BLaER1 (cell line): ENCODE data around the gene CACNA2D3.

ENCODE experiments used
- H3K27ac ChIP-seq: shearing (Covaris generic); formaldehyde crosslinking; 2 replicates; pipeline ENCODE4 v1.8.1; 2022
- H3K27me3 ChIP-seq: shearing (Covaris generic); formaldehyde crosslinking; 2 replicates; pipeline ENCODE4 v1.8.1; 2022
- H3K36me3 ChIP-seq: shearing (Covaris generic); formaldehyde crosslinking; 2 replicates; pipeline ENCODE4 v1.8.1; 2022
- H3K4me1 ChIP-seq: shearing (Covaris generic); formaldehyde crosslinking; 2 replicates; pipeline ENCODE4 v1.8.1; 2022
- H3K4me2 ChIP-seq: shearing (Covaris generic); formaldehyde crosslinking; 2 replicates; pipeline ENCODE4 v1.8.1; 2022
- H3K4me3 ChIP-seq: shearing (Covaris generic); formaldehyde crosslinking; 2 replicates; pipeline ENCODE4 v1.8.1; 2022
- H3K9ac ChIP-seq: shearing (Covaris generic); formaldehyde crosslinking; 2 replicates; pipeline ENCODE4 v1.8.1; 2022
- H3K9me3 ChIP-seq: shearing (Covaris generic); formaldehyde crosslinking; 2 replicates; pipeline ENCODE4 v1.8.1; 2022
- H4K20me1 ChIP-seq: shearing (Covaris generic); formaldehyde crosslinking; 2 replicates; pipeline ENCODE4 v1.8.1; 2022
- Cebpa-rat ChIP-seq: shearing (Covaris generic); IDR thresholded peaks from 2 replicates; pipeline ENCODE4 v1.8.1; 2022

CACNA2D3 gene

DNA sequence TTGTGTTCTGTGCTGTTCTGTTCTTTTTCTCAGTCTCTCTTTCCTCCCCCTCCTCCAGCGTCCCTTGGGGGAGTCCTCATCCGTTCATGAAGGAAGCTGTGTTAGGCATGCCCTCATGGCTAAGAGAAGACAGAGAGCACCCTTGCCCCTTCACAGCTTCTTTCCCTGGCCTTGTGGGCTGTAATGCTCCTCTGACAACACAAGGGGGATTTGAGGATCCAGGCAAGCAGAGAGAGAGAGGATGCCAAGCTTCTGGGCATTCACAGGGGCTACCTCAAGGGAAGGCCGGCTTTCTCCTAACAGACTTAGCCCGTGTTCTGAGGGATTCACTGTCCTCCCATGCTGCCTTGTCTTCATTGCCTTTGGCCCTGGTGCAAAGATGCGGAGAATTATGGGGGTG lies 416.0 kb downstream of the CACNA2D3 start:
- Histone ChIP-seq H3K4me2 (no peak overlapping the region), H3K36me3 (no peaks in the 10 kb centered on the region), H3K27ac (no peak overlapping the region), H3K9ac (no peak overlapping the region), H3K9me3 (no peaks in the 10 kb centered on the region), H3K4me1 (peaks cover 16% of the 10 kb centered on the region), H3K4me3 (no peak overlapping the region), H3K27me3 (no peaks in the 10 kb centered on the region), H4K20me1 (no peaks in the 10 kb centered on the region)
- no peak for TF ChIP-seq Cebpa-rat

DNA sequence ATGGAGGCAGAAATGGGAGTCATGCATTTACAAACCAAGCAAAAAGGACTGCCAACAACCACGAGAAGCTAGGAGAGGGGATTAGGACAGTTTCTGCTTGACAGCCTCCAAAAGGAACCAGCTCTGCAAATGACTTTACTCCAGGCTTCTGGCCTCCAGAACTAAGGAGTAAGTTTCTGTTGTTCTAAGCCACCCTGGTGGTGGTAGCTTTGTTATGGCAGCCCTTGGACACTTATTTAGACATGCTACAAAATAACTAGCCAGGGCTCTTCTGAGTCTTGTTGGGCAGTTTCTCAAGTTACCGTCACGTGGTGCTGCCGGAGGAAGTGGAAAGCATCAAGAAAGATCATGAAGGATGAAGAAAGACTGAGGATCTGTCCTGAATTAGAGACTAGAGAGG lies 419.0 kb downstream of the CACNA2D3 start:
- no peak overlapping the region for H3K4me2 ChIP-seq
- no peak for TF ChIP-seq Cebpa-rat
- no peak overlapping the region for H3K4me3 ChIP-seq
- no peaks in the 10 kb centered on the region for H3K36me3 ChIP-seq
- no peak overlapping the region for H3K9ac ChIP-seq
- H3K4me1 ChIP-seq, result peaks cover 6% of the 10 kb centered on the region; the same call in 1 of the 2 replicates
- H3K27me3 ChIP-seq, result no peaks in the 10 kb centered on the region
- H4K20me1 ChIP-seq, result no peaks in the 10 kb centered on the region
- H3K9me3 ChIP-seq, result no peaks in the 10 kb centered on the region
- H3K27ac ChIP-seq, result no peak overlapping the region

DNA sequence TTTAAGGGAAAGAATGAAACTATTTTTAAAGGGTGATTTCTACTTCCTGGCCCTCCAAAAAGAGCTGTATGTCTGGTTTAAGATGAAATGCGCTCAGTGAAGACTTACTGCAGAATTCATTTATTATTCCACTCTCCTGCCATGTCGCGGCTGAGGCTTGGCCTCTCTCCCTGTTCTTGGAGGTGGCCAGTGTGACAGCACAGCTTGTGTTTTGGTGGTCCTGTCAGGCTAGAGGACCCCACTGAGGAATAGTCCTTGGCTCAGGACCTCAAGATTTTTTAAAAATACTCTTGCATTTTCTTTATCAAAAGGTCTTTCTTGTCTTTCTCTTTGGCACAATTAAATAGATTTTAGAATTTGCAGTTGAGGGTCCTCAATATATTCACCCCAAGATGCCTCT lies 421.1 kb downstream of the CACNA2D3 start:
- TF ChIP-seq Cebpa-rat, result no peak
- Histone ChIP-seq H3K4me3 (no peak overlapping the region), H3K9me3 (no peaks in the 10 kb centered on the region), H3K27ac (no peak overlapping the region), H3K36me3 (no peaks in the 10 kb centered on the region), H3K4me2 (no peak overlapping the region), H3K4me1 (0 out of 2 replicates have a peak, but pooled peaks cover under 1% of the 10 kb centered on the region), H4K20me1 (no peaks in the 10 kb centered on the region), H3K27me3 (no peaks in the 10 kb centered on the region), H3K9ac (no peak overlapping the region)

DNA sequence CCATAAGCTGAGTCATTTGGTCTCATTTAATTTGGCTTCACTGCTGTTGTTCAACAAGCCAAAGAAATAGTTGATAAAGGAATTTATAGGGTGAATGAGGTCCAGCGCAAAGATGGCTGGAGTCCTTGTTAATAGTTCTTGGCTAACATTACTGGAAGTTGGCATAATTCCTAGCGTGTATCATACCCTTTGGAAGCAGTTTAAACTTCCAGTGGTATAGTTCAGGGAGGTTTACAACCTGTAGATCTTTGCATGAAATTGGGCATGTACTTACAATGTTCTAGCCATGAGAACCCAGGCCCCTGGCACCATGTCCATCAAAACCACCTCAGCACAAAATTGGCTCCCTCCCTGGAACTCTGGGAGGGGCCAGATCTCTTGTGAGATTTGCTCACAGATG lies 424.7 kb downstream of the CACNA2D3 start:
- Histone ChIP-seq H3K27me3 (no peaks in the 10 kb centered on the region), H3K4me2 (no peak overlapping the region), H3K9ac (no peak overlapping the region), H3K36me3 (no peaks in the 10 kb centered on the region), H3K4me1 (peaks cover 10% of the 10 kb centered on the region; the same call in 1 of the 2 replicates), H4K20me1 (no peaks in the 10 kb centered on the region), H3K9me3 (no peaks in the 10 kb centered on the region), H3K27ac (no peak overlapping the region), H3K4me3 (no peak overlapping the region)
- no peak for TF ChIP-seq Cebpa-rat

DNA sequence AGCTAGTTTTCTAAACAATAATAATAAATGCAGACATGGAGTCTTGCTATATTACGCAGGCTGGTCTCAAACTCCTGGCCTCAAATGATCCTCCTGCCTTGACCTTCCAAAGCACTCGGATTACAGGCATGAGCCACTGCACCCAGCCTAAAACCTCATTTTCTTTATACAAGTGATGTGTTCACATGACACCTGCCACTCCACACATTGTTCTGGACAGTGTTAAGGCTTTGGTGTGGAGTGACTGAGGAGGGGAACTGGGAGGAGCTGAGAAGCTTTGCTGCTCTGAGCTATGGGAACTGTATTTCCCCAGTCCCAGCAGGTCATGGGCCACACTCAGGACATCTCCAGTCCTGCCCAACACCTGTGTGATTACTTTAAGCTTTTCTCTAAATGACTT lies 425.5 kb downstream of the CACNA2D3 start:
- H3K9ac ChIP-seq, result no peak overlapping the region

DNA sequence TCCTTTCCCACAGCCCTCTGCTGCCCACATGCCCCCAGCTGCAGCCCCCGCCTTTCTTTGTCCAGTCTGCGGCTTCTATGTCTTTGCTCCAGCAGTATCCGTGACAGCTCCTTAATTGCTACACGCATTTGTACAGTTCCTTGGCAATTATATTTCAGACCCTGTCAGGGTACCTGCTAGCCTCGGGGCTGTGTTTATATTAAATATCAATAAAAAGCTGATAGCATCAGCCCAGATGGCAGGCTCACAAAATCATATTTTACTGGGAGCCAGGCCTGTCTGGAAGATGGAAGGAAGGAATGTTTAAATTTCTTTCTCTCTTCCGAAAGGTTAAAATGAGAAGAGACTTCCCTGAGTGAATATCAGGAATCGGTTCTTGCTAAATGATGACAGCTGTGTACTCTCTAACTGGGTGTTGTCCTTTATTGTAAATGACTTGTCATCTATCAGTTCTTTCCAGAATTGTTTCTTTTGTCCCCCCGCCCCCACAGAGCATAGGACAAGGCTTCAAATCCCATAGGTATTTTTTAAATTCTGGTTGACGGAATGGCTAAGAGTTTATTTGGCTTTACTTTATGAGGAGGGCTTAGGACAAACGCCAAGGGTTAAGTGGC lies 427.4 kb downstream of the CACNA2D3 start:
- no peak overlapping the region for H3K9ac ChIP-seq
- no peaks in the 10 kb centered on the region for H3K27me3 ChIP-seq
- H3K9me3 ChIP-seq, result no peaks in the 10 kb centered on the region
- peaks cover 10% of the 10 kb centered on the region; the same call in 1 of the 2 replicates for H3K4me1 ChIP-seq
- no peak overlapping the region for H3K4me3 ChIP-seq
- no peak overlapping the region for H3K4me2 ChIP-seq
- H3K36me3 ChIP-seq, result no peaks in the 10 kb centered on the region
- no peak overlapping the region for H3K27ac ChIP-seq
- no peaks in the 10 kb centered on the region for H4K20me1 ChIP-seq
- TF ChIP-seq Cebpa-rat, result no peak

More for the DNA sequence above, 425.5 kb downstream of the CACNA2D3 start:
- Histone ChIP-seq H3K4me2 (no peak overlapping the region), H3K27ac (no peak overlapping the region), H3K4me1 (peaks cover 10% of the 10 kb centered on the region; the same call in 1 of the 2 replicates), H3K36me3 (no peaks in the 10 kb centered on the region), H3K4me3 (no peak overlapping the region), H4K20me1 (no peaks in the 10 kb centered on the region), H3K27me3 (no peaks in the 10 kb centered on the region), H3K9me3 (no peaks in the 10 kb centered on the region)
- no peak for TF ChIP-seq Cebpa-rat

DNA sequence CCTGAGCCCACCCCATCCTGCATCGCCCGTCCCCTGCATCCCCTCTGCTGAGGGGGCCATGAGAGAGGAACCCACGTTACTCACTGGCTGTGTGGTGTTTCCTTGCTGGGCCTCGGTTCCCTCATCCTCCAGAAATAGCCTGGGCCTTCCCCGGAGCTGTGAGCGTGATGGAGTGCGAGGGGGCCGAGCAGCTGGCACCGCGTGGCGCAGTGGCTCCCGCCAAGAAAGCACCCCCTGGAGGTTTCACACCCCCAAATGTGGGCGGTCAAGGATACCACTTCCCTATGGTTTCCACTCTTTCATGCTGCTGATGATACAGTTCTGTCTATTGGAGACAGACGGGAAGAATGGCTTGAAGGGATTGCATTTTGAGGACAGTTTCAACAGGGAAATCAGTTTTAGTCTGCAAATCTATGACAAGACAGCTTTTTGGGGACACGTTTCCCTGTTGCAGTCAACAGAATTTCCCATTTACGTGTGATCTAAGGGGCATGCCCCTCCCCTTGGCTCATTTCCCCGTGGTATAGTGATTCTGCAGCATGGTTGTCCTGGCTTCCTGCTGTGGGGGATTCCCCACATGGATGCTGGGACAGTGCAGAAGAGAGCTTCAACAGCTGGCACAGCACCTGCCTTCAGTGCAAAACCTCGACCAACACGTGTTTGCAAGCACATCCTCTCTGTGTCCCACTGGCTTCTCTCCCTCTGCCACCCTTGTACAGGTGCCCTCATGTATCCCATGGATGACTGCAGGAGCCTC lies 428.0 kb downstream of the CACNA2D3 start:
- H3K4me1 ChIP-seq, result peaks cover 10% of the 10 kb centered on the region; the same call in 1 of the 2 replicates
- H3K27ac ChIP-seq, result no peak overlapping the region
- TF ChIP-seq Cebpa-rat, result no peak
- no peak overlapping the region for H3K4me3 ChIP-seq
- H3K9me3 ChIP-seq, result no peaks in the 10 kb centered on the region
- H3K36me3 ChIP-seq, result no peaks in the 10 kb centered on the region
- no peak overlapping the region for H3K9ac ChIP-seq
- no peaks in the 10 kb centered on the region for H3K27me3 ChIP-seq
- no peaks in the 10 kb centered on the region for H4K20me1 ChIP-seq
- peak overlapping the region; percentile 22; the same call in 1 of the 2 replicates for H3K4me2 ChIP-seq

DNA sequence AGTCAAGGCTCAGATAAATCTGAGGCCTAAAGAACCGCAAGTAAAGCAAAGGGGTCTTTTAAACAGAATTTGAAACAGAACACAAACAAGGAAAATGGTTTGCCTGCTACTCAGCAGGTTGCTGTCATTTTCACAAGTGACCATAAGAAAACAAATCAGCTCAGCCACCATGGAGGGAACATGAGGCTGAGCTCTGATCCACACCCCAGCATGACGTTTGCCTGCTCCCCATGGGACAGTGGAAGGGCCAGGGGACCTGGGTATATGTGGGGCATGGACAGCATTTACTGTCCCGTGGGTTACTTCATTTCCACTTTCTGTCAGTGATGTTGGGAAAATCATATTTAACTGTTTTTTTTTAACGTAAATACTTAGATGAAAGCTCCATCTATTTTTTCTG lies 434.3 kb downstream of the CACNA2D3 start:
- peaks cover 5% of the 10 kb centered on the region for H3K9me3 ChIP-seq
- H3K4me3 ChIP-seq, result no peak overlapping the region
- no peaks in the 10 kb centered on the region for H3K27me3 ChIP-seq
- no peaks in the 10 kb centered on the region for H3K4me1 ChIP-seq
- H3K4me2 ChIP-seq, result no peak overlapping the region
- no peak overlapping the region for H3K27ac ChIP-seq
- H4K20me1 ChIP-seq, result no peaks in the 10 kb centered on the region
- no peak overlapping the region for H3K9ac ChIP-seq
- no peaks in the 10 kb centered on the region for H3K36me3 ChIP-seq
- no peak for TF ChIP-seq Cebpa-rat

DNA sequence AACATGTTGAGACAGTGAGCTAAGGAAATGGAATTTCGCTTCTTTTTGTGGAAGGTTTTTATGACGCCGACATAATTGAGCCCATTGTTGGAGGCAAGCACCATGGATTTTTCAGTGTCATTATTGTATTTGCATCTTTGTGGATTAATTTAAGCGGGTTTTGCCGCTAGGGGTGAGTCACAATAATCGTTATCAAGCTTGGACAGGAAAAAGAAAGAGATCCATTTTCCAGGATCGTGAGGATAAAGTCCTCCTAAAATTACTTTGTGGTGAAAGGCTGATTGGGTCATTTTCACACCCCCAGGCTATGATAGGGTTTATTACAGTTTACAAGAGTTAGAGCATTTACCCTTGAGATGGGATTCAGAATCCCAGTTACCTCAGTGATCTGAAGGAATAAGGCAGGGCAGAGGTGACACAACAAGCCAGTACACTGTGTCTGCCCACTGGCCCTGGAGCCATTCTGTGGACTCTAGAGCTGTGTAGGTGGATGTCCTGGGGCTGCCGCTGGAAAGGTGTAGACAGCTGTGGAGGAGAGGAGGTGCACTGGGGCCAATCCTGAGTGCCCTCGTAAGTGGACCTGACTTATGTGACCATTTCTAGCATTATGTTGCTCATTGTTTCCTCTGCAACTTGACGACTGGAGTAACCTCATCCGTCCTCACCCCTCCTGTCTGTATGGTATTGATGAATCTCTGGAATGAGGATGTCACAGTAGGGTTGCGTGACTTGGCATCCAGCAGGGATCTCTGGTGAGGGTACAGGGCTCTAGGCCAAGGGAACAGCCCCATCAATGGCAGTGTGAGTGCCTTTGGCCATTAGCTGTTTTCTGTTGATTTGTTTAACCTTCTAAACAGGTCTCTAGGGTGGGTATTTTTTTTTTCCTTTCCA lies 435.4 kb downstream of the CACNA2D3 start:
- H3K27me3 ChIP-seq, result no peaks in the 10 kb centered on the region
- no peaks in the 10 kb centered on the region for H3K36me3 ChIP-seq
- no peak overlapping the region for H3K4me2 ChIP-seq
- H4K20me1 ChIP-seq, result no peaks in the 10 kb centered on the region
- no peaks in the 10 kb centered on the region for H3K4me1 ChIP-seq
- no peak for TF ChIP-seq Cebpa-rat
- H3K4me3 ChIP-seq, result no peak overlapping the region
- H3K27ac ChIP-seq, result no peak overlapping the region
- peaks cover 12% of the 10 kb centered on the region for H3K9me3 ChIP-seq
- H3K9ac ChIP-seq, result no peak overlapping the region
